GM04503 (cell line): Measurements from ENCODE around the gene UGT2B11.
"Not testable (repeated sequence)": the region's sequence is repeated elsewhere in the genome, so short reads cannot be mapped to it uniquely, and the experiment has no call there.

Experiments used
- DNase-seq: peaks from one replicate; pipeline ENCODE4 v3.0.0-alpha.2; 2012; ENCODE audit warnings: low read depth

Gene UGT2B11

DNA sequence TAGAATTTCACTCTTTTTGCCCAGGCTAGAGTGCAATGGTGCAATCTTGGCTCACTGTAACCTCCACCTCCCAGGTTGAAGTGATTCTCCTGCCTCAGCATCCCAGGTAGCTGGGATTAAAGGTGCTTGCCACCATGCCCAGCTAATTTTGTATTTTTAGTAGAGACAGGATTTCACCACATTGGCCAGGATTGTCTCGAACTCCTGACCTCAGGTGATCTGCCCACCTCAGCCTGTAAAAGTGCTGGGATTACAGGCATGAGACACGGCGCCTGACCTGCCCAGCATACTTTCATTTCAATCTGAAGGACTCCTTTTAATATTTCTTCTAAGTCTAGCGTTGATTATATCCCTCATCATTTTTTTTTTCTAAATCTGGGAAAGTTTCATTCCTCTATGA lies 45.4 kb downstream of the UGT2B11 start:
- DNase-seq, result not testable (repeated sequence)

DNA sequence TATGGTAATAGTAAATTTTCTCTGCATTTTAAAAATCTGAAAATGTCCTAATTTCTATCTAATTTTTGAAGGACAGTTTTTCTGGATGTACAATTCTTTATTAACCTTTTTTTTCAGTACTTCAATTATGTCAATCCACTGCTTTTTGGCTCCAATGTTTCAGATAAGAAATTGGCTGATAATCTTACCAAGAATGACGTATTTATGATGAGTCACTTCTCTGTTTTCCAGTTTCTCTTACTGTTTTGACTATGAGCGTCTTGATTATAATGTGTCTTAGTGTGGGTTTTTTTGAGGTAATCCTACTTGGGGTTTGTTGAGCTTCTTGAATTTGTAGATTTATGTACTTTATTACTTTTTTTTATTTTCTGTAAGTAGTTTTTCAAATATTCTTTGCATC lies 47.2 kb downstream of the UGT2B11 start:
- DNase-seq, result no peak

DNA sequence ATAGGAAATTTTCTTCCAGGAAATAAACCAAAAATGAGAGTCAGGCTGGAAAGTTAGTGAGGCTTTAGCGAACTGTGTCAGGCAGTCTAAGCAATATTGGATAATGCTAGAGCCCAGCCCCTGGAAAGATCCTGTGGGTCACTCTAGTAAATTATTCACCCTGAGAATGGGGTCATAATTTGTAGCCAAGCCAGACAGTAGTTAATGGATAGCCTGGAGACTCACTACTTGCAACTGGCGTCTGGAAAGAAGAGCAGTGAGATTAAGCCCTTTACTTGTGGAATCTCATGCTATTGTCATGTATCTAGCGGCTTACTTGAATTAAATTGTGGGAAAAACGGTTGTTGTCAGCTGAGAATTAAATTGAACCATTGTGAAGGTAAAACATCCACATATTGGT lies 48.2 kb downstream of the UGT2B11 start:
- not testable (repeated sequence) for DNase-seq

DNA sequence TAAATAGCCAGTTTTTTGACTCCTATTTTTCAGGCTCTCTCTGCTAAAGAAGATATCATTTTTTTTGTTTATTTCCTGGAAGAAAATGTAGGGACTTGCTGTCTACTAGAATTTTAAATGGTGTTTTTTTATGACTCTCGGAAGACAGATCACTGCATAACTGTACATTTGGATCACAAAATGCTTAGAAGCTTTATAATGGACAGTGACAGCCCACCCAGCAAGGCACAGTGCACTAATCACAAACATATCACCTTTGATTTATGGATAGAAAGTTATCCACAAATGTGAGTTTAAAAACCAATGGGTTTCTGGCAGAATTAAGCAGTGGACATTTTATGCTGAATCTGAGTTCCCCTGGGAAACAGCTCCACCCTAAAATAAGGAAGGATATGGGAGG lies 48.8 kb downstream of the UGT2B11 start:
- not testable (repeated sequence) for DNase-seq

DNA sequence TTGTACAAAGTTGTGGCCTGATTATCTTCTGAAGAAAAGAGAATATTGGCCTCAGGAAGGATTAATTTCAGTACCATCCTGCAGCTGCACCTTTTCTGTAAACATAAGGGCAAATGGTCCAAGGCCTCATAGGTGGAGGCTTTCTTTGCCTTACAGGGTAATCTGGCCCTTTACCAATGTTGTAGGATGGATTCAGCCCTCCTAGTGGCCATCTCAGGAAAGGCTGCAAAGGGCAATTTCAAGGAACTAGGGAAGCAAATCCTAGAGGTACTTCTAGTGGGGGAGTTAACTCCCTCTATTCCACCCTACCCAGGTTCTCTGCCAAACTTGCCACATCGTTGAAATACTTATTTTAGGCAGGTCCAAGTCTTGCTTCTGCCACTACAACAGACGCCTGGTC lies 57.6 kb downstream of the UGT2B11 start:
- no peak for DNase-seq

DNA sequence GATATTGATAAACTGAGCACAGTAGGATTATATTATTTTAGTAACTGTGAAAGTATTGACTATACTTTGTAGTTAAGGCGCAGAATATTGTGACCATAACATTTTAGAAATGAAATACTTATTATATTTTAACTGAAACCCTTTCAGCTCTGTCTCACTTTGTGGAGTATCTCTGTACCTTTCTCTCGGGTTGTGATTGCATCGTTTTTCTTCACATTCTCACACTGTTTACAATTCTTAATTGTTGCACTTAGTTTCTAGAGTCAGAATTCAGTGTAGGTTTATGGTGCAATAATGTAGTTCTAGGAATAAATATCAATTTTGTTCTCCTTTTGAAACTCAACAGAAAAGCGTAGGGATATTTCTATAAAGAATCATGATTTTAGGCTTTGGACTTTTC lies 60.5 kb downstream of the UGT2B11 start:
- no peak for DNase-seq
